ENCODE results near the gene MAPK8.

DNA sequence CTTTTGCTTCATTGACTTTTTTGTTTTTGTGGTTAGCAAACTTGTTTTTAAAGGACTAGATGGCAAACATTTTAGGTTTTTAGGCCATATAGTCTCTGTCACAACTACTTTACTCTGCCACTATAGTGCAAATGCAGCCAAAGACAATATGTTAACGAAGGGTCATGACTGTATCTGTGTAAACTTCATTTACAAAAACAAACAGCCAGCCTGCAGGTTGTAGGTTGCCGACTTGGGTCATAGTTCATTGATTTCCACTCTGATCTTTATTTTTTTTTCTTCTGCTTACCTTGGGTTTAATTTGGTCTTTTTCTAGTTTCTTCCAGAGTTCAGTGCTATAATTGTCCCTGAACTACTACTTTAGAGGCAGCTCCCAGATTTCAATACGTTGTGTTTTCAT, 178.4 kb downstream of the MAPK8 start:
- TF ChIP-seq, protein P1, sequence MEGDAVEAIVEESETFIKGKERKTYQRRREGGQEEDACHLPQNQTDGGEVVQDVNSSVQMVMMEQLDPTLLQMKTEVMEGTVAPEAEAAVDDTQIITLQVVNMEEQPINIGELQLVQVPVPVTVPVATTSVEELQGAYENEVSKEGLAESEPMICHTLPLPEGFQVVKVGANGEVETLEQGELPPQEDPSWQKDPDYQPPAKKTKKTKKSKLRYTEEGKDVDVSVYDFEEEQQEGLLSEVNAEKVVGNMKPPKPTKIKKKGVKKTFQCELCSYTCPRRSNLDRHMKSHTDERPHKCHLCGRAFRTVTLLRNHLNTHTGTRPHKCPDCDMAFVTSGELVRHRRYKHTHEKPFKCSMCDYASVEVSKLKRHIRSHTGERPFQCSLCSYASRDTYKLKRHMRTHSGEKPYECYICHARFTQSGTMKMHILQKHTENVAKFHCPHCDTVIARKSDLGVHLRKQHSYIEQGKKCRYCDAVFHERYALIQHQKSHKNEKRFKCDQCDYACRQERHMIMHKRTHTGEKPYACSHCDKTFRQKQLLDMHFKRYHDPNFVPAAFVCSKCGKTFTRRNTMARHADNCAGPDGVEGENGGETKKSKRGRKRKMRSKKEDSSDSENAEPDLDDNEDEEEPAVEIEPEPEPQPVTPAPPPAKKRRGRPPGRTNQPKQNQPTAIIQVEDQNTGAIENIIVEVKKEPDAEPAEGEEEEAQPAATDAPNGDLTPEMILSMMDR (IDR thresholded peaks at IDR 0.05), result no peak
- no peak for TF ChIP-seq POLR2A (IDR thresholded peaks at IDR 0.05)
